HepG2 (cell line): ENCODE data around the gene IRS1.
A peak's percentile ranks its signal among the peaks of the same experiment; 100 is the strongest.

Source experiments
- CREB1 ChIP-seq, 2 experiments: fragments of 450-650 bp in 1 of 2; IDR thresholded peaks; 2 replicates each; pipeline ENCODE4 v1.6.1; 2016 to 2017; ENCODE audit warnings: control low read depth in 1 of 2, mild to moderate bottlenecking in 1 of 2, missing compliant biosample characterization in 1 of 2, missing genetic modification characterization in 1 of 2
- KDM5A ChIP-seq: fragments of 200-600 bp; sonication (generic); IDR thresholded peaks from 2 replicates; pipeline ENCODE4 v1.7.0; 2018; ENCODE audit warnings: antibody characterized with exemption, mild to moderate bottlenecking, low read length, borderline replicate concordance
- MTA3 ChIP-seq: sonication (generic); formaldehyde crosslinking; IDR thresholded peaks from 2 replicates; pipeline ENCODE4 v1.4.0; 2020; ENCODE audit warnings: missing genetic modification reagents
- PAX8 ChIP-seq: sonication (generic); formaldehyde crosslinking; IDR thresholded peaks from 2 replicates; pipeline ENCODE4 v1.8.0; 2022; ENCODE audit warnings: mild to moderate bottlenecking, missing genetic modification reagents, borderline replicate concordance
- RXRB ChIP-seq: IDR thresholded peaks from 2 replicates; pipeline ENCODE4 v1.6.1; 2016; ENCODE audit warnings: borderline replicate concordance, missing genetic modification reagents, missing compliant biosample characterization
- SAP130 ChIP-seq: IDR thresholded peaks from 2 replicates; pipeline ENCODE4 v1.6.1; 2016; ENCODE audit warnings: low read depth
- SIN3A ChIP-seq: IDR thresholded peaks from 2 replicates; pipeline ENCODE4 v1.6.1; 2011; ENCODE audit warnings: low read depth, mild to moderate bottlenecking, control low read depth, low read length, borderline replicate concordance
- SKIL ChIP-seq: sonication (generic); formaldehyde crosslinking; IDR thresholded peaks from 2 replicates; pipeline ENCODE4 v1.8.0; 2022; ENCODE audit warnings: missing genetic modification reagents, mild to moderate bottlenecking, moderate library complexity, borderline replicate concordance
- ZBTB7A ChIP-seq: sonication (generic); formaldehyde crosslinking; IDR thresholded peaks from 2 replicates; pipeline ENCODE4 v1.8.0; 2022; ENCODE audit warnings: mild to moderate bottlenecking, missing genetic modification reagents
- ZNF10 ChIP-seq: sonication (generic); formaldehyde crosslinking; IDR thresholded peaks from 2 replicates; pipeline ENCODE4 v1.4.0; 2020; ENCODE audit warnings: mild to moderate bottlenecking, low read depth, missing genetic modification reagents, borderline replicate concordance

- TF ChIP-seq MTA3 (CRISPR knock-in tag) (no peak), SKIL (CRISPR knock-in tag) (no peak), SIN3A (no peak), KDM5A (peak; percentile 34; the same call in 1 of the 2 replicates), ZBTB7A (no peak), SAP130 (CRISPR knock-in tag) (no peak; the same call in 1 of the 2 replicates), PAX8 (no peak), CREB1 (IDR thresholded peaks at IDR 0.05) (no peak), CREB1 (CRISPR knock-in tag; IDR thresholded peaks at IDR 0.05) (no peak), RXRB (CRISPR knock-in tag) (peak; percentile 46; the same call in 1 of the 2 replicates), ZNF10 (CRISPR knock-in tag) (no peak)
Measured at GRCh38 chr2:226739545-226740030, 60.0 kb downstream of the IRS1 start.
